ENCODE results near the gene CUX1.
"Not testable (repeated sequence)": the region's sequence is repeated elsewhere in the genome, so short reads cannot be mapped to it uniquely, and the experiment has no call there.

The CUX1 gene

DNA sequence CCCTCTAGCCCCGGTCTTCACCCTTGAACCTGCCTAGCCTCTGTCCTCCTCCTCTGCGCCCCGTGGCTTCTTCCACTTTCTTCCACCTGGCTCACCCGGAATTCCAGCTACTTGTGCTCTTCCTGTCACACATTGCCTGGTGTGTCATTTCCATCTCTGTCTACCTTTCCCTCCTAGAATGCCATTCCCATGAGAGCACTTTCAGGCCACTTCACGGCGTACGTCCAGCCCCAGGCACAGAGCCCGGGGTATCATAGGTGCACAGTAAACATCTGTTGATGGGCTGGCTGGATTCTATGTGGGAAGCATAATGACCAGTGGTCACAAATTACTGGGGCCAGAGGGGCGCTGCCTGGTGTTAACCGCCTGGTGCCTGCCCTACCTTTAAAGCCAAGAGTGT lies 161.3 kb downstream of the CUX1 start:
- Histone ChIP-seq H3K27me3 (ENCODE audit: insufficient read depth, low read length) (no peaks in the 10 kb centered on the region), H3K36me3 (ENCODE audit: insufficient read depth, low read length) (no peaks in the 10 kb centered on the region), H3K79me2 (ENCODE audit: control insufficient read depth, insufficient read depth, low read length, unreplicated experiment) (peaks cover 6% of the 10 kb centered on the region), H3K27ac (ENCODE audit: low read depth, low read length) (no peak overlapping the region), H3K4me3 (ENCODE audit: low read depth, low read length) (no peak overlapping the region), H2AFZ (ENCODE audit: low read length, unreplicated experiment) (no peak overlapping the region), H3K4me1 (ENCODE audit: control insufficient read depth, insufficient read depth, low read length, unreplicated experiment) (peaks cover 4% of the 10 kb centered on the region)

DNA sequence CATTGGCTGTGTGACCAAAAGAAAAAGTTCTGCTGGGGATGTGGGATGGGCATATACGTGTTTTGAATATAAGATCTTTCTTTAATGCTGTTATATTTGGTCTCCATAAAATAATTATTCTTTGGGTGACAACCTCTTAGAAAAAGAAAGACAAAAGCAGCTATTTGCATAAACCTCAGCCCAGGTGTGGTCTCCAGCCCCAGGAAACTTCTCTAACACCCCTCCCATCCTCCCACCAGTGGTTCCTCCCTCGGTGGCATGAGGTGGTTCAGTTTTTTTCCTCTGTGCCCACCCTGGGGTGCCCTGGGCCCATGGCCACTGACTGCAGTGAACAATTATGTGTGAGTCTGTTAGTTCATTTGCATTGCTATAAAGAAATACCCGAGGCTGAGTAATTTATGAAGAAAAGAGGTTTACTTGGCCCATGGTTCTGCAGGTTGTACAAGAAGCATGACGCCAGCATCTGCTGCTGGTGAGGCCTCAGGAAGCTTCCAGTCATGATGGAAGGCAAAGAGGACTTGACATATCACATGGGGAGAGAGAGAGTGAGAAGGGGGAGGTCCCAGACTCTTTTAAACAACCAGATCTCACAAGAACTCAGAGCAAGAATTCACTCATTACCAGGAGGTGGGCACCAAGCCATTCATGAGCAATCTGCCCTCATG lies 165.9 kb downstream of the CUX1 start:
- H3K4me1 ChIP-seq (ENCODE audit: control insufficient read depth, insufficient read depth, low read length, unreplicated experiment) = peaks cover 4% of the 10 kb centered on the region
- no peak overlapping the region for H2AFZ ChIP-seq (ENCODE audit: low read length, unreplicated experiment)
- H3K36me3 ChIP-seq (ENCODE audit: insufficient read depth, low read length) = no peaks in the 10 kb centered on the region
- peaks cover 6% of the 10 kb centered on the region for H3K79me2 ChIP-seq (ENCODE audit: control insufficient read depth, insufficient read depth, low read length, unreplicated experiment)
- no peaks in the 10 kb centered on the region for H3K27me3 ChIP-seq (ENCODE audit: insufficient read depth, low read length)
- no peak overlapping the region for H3K27ac ChIP-seq (ENCODE audit: low read depth, low read length)
- H3K4me3 ChIP-seq (ENCODE audit: low read depth, low read length) = no peak overlapping the region

DNA sequence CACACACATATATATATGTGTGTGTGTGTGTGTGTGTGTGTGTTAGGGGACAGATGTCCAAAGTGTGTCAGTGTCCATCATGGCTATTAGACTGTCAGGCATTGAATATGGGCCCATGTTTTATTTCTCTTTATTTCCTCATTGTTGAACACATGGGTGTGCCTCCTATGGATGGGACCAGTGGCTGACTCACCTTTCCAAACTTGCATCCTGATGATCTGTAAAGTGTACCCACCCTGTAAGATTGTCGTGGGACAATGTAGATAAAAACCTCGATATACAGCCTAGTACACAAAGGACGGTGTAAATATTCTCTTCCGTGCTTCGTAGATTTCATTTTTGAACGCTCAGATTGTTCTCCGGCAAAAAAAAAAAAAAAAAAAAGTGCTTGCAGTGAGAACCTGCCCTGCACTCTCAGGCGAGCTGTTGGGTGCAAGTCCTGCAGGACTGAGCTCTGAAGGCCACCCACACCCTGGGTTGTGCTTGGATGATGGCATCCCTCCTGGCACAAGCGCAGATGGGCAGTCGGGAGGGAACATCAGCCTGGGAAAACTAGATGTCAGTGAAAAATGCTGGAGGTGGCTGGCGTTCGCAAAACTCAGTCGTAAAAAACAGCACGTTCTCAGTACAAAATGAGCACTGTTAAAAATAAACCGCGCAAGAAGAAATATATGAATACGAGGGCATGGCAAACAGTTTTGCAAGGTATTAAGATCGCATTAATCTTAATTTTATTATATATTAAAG lies 166.9 kb downstream of the CUX1 start:
- peaks cover 6% of the 10 kb centered on the region for H3K79me2 ChIP-seq (ENCODE audit: control insufficient read depth, insufficient read depth, low read length, unreplicated experiment)
- H3K27ac ChIP-seq (ENCODE audit: low read depth, low read length) = no peak overlapping the region
- H3K36me3 ChIP-seq (ENCODE audit: insufficient read depth, low read length) = no peaks in the 10 kb centered on the region
- H3K4me3 ChIP-seq (ENCODE audit: low read depth, low read length) = no peak overlapping the region
- no peaks in the 10 kb centered on the region for H3K27me3 ChIP-seq (ENCODE audit: insufficient read depth, low read length)
- H2AFZ ChIP-seq (ENCODE audit: low read length, unreplicated experiment) = no peak overlapping the region
- peaks cover 4% of the 10 kb centered on the region for H3K4me1 ChIP-seq (ENCODE audit: control insufficient read depth, insufficient read depth, low read length, unreplicated experiment)

DNA sequence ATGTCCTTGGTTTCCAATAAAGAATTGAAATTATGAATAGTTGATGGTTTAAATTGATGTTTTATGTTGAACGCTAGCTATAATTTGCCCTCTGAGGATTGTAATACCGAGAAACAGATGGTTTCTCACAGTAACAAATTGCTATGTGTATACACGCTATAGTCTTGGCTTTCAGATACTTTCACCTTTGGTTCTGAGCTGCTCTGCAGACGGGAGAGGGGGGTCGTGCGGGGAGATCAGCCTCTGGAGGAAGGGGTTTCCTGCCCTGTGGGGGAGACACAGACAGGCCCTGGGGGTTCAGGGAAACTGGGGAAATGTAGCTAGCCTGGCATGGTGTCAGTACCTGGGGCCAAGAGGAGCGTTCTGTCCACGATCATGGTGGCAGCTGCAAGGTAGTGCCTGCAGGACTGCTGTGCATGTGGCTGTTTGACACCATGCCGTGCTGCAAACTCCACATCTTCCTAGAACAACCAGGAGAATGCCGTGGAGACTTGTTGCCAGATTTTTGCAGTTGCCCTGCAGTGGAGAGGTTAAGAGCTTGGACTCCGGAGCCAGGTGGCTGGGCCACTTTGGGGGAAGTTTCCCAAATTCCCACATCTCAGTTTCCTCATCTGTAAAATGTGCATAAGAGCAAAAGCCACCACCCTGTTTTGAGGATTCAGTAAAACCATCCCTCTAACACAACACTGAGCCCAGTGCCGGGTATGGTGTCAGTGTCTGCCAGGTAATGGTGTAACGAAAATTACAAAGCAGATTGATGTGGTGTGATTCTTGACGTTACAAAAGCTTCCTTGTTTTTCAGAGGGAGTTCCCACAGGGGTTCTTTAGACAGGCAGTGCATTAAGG lies 167.9 kb downstream of the CUX1 start:
- Histone ChIP-seq H2AFZ (ENCODE audit: low read length, unreplicated experiment) (no peak overlapping the region), H3K79me2 (ENCODE audit: control insufficient read depth, insufficient read depth, low read length, unreplicated experiment) (peaks cover 6% of the 10 kb centered on the region), H3K4me3 (ENCODE audit: low read depth, low read length) (no peak overlapping the region), H3K27ac (ENCODE audit: low read depth, low read length) (no peak overlapping the region), H3K36me3 (ENCODE audit: insufficient read depth, low read length) (no peaks in the 10 kb centered on the region), H3K27me3 (ENCODE audit: insufficient read depth, low read length) (no peaks in the 10 kb centered on the region), H3K4me1 (ENCODE audit: control insufficient read depth, insufficient read depth, low read length, unreplicated experiment) (peaks cover 4% of the 10 kb centered on the region)

DNA sequence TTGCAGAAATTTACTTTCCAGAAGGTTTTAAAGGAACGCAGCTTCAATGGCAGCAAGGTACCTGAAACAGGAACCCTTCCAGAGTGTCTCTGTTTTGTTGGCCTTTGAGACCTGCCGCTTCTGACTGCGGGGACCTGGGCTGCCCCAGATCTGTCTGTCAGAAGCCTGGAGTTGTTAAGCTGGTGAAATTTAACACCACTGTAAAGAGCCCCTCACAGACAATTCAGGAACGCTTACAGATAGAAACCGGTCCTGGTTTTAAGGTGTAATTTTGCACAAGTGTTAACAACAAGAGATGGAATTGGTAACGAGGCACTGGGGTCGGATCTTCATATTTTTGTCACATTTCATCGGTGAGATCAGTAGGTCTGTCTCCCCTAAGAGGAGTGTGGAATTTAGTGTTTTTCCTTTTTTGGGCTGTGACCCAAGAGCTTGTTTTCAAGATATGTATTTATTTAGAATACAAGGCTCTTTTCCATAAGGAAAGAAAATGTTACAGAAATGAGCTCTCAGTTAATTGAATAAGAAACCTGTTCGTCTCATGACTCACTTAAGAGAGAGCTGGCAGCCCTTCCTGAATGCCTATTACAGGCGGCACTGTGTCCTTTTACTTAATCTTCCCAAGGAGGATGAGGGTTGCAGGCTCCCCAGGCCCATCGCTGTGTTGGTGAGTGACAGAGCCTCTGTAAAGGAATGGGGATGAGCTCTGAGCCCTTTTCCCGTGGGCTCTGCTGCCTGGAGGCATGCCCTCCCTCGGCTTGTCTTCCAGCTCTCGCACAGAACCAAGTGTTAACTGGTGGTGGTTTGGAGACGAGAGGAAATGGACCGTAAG lies 168.7 kb downstream of the CUX1 start:
- peaks cover 4% of the 10 kb centered on the region for H3K4me1 ChIP-seq (ENCODE audit: control insufficient read depth, insufficient read depth, low read length, unreplicated experiment)
- H3K4me3 ChIP-seq (ENCODE audit: low read depth, low read length) = no peak overlapping the region
- H3K27ac ChIP-seq (ENCODE audit: low read depth, low read length) = no peak overlapping the region
- H3K79me2 ChIP-seq (ENCODE audit: control insufficient read depth, insufficient read depth, low read length, unreplicated experiment) = peaks cover 6% of the 10 kb centered on the region
- no peak overlapping the region for H2AFZ ChIP-seq (ENCODE audit: low read length, unreplicated experiment)
- no peaks in the 10 kb centered on the region for H3K27me3 ChIP-seq (ENCODE audit: insufficient read depth, low read length)
- H3K36me3 ChIP-seq (ENCODE audit: insufficient read depth, low read length) = no peaks in the 10 kb centered on the region

DNA sequence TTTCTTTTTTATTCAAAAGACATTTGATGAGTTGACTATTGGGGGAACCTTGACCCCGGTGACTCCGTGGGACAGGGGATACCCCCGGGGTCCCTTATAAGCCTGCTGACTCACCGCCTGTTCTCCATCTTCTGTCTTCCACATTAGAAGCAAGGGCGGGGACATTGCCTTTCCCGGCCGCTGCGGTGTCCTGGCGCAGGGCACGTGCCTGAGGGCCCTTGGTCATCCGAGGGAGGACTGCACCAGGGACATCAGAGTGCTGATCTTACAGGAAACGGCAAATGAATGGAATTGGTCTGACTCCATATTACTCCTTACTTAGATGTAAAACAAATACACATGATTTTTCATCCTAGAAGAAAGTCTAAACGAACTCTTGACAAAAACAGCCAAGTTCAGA lies 170.1 kb downstream of the CUX1 start:
- Histone ChIP-seq H3K4me3 (ENCODE audit: low read depth, low read length) (no peak overlapping the region), H3K27ac (ENCODE audit: low read depth, low read length) (no peak overlapping the region), H3K79me2 (ENCODE audit: control insufficient read depth, insufficient read depth, low read length, unreplicated experiment) (peaks cover 6% of the 10 kb centered on the region)

DNA sequence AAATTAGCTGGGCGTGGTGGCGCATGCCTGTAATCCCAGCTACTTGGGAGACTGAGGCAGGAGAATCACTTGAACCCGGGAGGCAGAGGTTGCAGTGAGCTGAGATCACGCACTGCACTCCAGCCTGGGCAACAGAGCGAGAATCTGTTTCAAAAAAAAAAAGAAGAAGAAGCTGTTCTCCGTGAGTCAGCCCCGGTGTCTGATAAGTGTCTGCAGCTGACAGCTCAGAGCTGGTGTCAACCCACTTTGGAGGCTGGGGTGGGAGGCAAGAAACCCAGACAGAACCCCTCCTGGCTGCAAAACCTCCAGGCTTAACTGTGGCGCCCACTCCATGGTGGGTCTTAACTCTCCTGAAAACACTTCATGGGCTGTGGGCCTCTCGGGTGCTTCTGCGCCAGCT lies 170.6 kb downstream of the CUX1 start:
- H3K79me2 ChIP-seq (ENCODE audit: control insufficient read depth, insufficient read depth, low read length, unreplicated experiment); H3K27ac ChIP-seq (ENCODE audit: low read depth, low read length); H3K27me3 ChIP-seq (ENCODE audit: insufficient read depth, low read length); H2AFZ ChIP-seq (ENCODE audit: low read length, unreplicated experiment); H3K4me1 ChIP-seq (ENCODE audit: control insufficient read depth, insufficient read depth, low read length, unreplicated experiment); H3K4me3 ChIP-seq (ENCODE audit: low read depth, low read length); H3K36me3 ChIP-seq (ENCODE audit: insufficient read depth, low read length): not testable (repeated sequence)

More for the DNA sequence above, 170.1 kb downstream of the CUX1 start:
- Histone ChIP-seq H2AFZ (ENCODE audit: low read length, unreplicated experiment) (no peak overlapping the region), H3K4me1 (ENCODE audit: control insufficient read depth, insufficient read depth, low read length, unreplicated experiment) (no peaks in the 10 kb centered on the region), H3K36me3 (ENCODE audit: insufficient read depth, low read length) (no peaks in the 10 kb centered on the region), H3K27me3 (ENCODE audit: insufficient read depth, low read length) (no peaks in the 10 kb centered on the region)

DNA sequence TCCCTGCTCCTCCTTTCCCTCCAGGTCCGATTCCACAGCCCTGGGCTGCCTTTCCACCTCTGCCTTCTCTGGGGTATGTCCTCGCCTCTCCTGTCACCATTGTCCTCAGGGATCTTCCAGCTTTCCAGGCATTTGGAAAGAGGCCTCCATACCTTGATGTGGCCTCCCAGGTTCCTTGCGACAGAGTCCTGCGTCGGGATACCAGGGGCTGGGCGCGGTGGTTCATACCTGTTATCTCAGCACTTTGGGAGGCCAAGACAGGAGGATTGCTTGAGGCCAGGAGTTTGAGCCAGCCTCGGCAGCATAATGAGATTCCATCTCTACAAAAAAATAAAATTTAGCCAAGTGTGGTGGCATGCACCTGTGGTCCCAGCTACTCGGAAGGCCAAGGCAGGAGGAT lies 171.1 kb downstream of the CUX1 start:
- no peak overlapping the region for H3K4me3 ChIP-seq (ENCODE audit: low read depth, low read length)
- H3K27ac ChIP-seq (ENCODE audit: low read depth, low read length) = no peak overlapping the region
- peaks cover under 1% of the 10 kb centered on the region for H3K79me2 ChIP-seq (ENCODE audit: control insufficient read depth, insufficient read depth, low read length, unreplicated experiment)

DNA sequence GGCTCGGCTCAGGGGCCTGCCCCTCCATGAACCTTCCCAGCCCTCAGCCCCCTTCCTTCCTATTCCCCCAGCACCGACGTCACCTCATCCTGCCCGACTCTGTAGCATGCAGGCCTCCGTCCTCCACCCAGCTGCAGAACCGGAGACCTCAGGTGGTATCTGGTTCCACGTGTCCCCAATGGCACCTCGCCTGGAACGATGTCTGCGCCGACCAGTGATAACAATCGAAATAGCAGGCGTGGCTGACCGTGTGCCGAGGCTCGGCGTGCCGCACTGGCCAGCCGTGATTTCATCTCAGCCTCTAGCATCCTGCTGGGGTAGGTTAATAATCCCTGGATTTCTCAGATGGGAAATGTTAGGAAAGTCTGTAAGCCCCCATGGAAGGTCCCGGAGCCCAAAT lies 171.7 kb downstream of the CUX1 start:
- H3K79me2 ChIP-seq (ENCODE audit: control insufficient read depth, insufficient read depth, low read length, unreplicated experiment) = no peaks in the 10 kb centered on the region

More for the DNA sequence above, 171.1 kb downstream of the CUX1 start:
- Histone ChIP-seq H3K36me3 (ENCODE audit: insufficient read depth, low read length) (no peaks in the 10 kb centered on the region), H3K27me3 (ENCODE audit: insufficient read depth, low read length) (no peaks in the 10 kb centered on the region), H3K4me1 (ENCODE audit: control insufficient read depth, insufficient read depth, low read length, unreplicated experiment) (no peaks in the 10 kb centered on the region), H2AFZ (ENCODE audit: low read length, unreplicated experiment) (no peak overlapping the region)

DNA sequence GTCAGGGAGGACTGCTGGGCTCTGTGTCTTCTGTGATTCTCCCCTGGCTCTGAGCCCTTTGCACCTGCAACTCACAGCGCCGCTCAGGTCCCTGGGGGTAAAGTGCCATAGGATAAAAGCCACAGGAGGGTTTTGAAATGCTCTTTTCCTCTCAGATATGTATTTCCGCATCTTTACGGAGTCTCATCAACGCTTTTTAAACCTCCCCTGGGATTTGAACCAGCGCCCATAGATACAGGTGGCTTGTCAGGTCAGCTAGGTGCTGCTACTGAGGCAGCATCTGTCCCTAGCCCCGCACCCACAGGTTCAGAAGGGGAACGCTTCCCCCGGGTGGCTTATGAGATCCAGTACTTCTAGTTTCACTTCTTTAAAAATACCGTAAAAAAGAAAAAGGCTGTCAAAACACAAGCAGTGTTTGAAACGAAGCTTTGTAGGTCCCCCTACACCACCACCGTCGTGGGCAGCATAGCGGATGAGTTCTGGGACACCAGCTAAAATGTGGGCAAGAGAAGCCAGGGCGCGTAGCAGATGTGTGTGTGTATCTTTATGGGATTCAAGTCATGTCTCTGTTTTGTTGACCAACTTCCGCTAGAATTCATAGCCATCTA lies 173.5 kb downstream of the CUX1 start:
- H2AFZ ChIP-seq (ENCODE audit: low read length, unreplicated experiment) = no peak overlapping the region
- no peaks in the 10 kb centered on the region for H3K79me2 ChIP-seq (ENCODE audit: control insufficient read depth, insufficient read depth, low read length, unreplicated experiment)
- no peaks in the 10 kb centered on the region for H3K27me3 ChIP-seq (ENCODE audit: insufficient read depth, low read length)
- H3K4me1 ChIP-seq (ENCODE audit: control insufficient read depth, insufficient read depth, low read length, unreplicated experiment) = no peaks in the 10 kb centered on the region
- H3K36me3 ChIP-seq (ENCODE audit: insufficient read depth, low read length) = no peaks in the 10 kb centered on the region
- no peak overlapping the region for H3K27ac ChIP-seq (ENCODE audit: low read depth, low read length)
- H3K4me3 ChIP-seq (ENCODE audit: low read depth, low read length) = no peak overlapping the region

More for the DNA sequence above, 171.7 kb downstream of the CUX1 start:
- no peaks in the 10 kb centered on the region for H3K4me1 ChIP-seq (ENCODE audit: control insufficient read depth, insufficient read depth, low read length, unreplicated experiment)
- H3K36me3 ChIP-seq (ENCODE audit: insufficient read depth, low read length) = no peaks in the 10 kb centered on the region
- H3K27ac ChIP-seq (ENCODE audit: low read depth, low read length) = no peak overlapping the region
- H3K4me3 ChIP-seq (ENCODE audit: low read depth, low read length) = no peak overlapping the region
- no peaks in the 10 kb centered on the region for H3K27me3 ChIP-seq (ENCODE audit: insufficient read depth, low read length)
- no peak overlapping the region for H2AFZ ChIP-seq (ENCODE audit: low read length, unreplicated experiment)
